K562 (cell line): ENCODE data around the gene MAPRE2. TPM values are rescaled to one million over a fixed set of nuclear protein-coding genes. Genes with fewer than 3 reads are reported as not detected.

ENCODE experiments used
- ATAC-seq: fragments of 200-7000 bp; cut with Tn5 transposase; 3 replicates; pipeline ENCODE4 v1.9.1; 2020; ENCODE audit warnings: moderate library complexity
- BruUV-seq: library from RNA; stranded (reverse); fragments of 400-500 nt; replicated peaks from 2 replicates; lab custom pipeline; 2021; lab: Mats Ljungman, UMichigan
- CTCF ChIA-PET: fragments of 300-600 bp; formaldehyde crosslinking; extraction: SDS; loops from one replicate; lab custom pipeline; 2021; ENCODE audit warnings: low intra/inter-chr PET ratio; lab: Yijun Ruan, JAX
- POLR2A ChIA-PET: fragments of 300-600, 350-650 bp; sonication (Branson Sonifier 250); formaldehyde crosslinking; extraction: SDS; loops from one replicate; lab custom pipeline; 2021; ENCODE audit warnings: antibody characterized with exemption, inconsistent platforms; lab: Yijun Ruan, JAX
- DNase-seq, 4 experiments: peaks; one replicate each; pipeline versions ENCODE4 v3.0.0 to v3.0.0-alpha.2; 2011 to 2018; ENCODE audit warnings: low spot score in 3 of 4, mixed read lengths in 3 of 4; ENCODE audit errors: extremely low read depth in 1 of 4
- FAIRE-seq: peaks from 2 replicates; lab custom pipeline; 2011; peaks lifted over from hg19 to GRCh38; lab: Jason Lieb, UNC
- H2AFZ ChIP-seq: 2 replicates; pipeline ENCODE4 v1.6.0; 2011; ENCODE audit warnings: low read depth, low read length, control low read depth, inconsistent platforms
- H3K27ac ChIP-seq: fragments of 200-600 bp; 3 replicates; pipeline ENCODE4 v1.8.0; 2011; ENCODE audit warnings: low read depth, mild to moderate bottlenecking, control low read depth, inconsistent platforms, low read length, moderate library complexity, mixed read lengths; ENCODE audit errors: extremely low read depth
- H3K27me3 ChIP-seq, 2 experiments: fragments of 300-600 bp in 1 of 2; 2 replicates in 1 of 2; 3 replicates in 1 of 2; pipeline versions ENCODE4 v1.6.0 to v1.8.0; 2011; ENCODE audit warnings: inconsistent platforms in 2 of 2, low read length in 2 of 2, mild to moderate bottlenecking in 1 of 2, mixed read lengths in 1 of 2, moderate library complexity in 1 of 2; ENCODE audit not compliant: control insufficient read depth in 2 of 2, insufficient read depth in 2 of 2
- H3K36me3 ChIP-seq: fragments of 300-600 bp; 3 replicates; pipeline ENCODE4 v1.8.0; 2011; ENCODE audit warnings: mild to moderate bottlenecking, low read length, inconsistent platforms; ENCODE audit not compliant: control insufficient read depth, insufficient read depth
- H3K4me1 ChIP-seq, 2 experiments: fragments of 200-600 bp in 1 of 2; replicated peaks in 1 of 2; 2 replicates in 1 of 2; 3 replicates in 1 of 2; pipeline versions ENCODE4 v1.5.1 to v1.8.0; 2011; ENCODE audit warnings: inconsistent platforms in 2 of 2, low read length in 2 of 2, mild to moderate bottlenecking in 1 of 2, mixed read lengths in 1 of 2, moderate library complexity in 1 of 2; ENCODE audit not compliant: control insufficient read depth in 2 of 2, insufficient read depth in 2 of 2
- H3K4me2 ChIP-seq: 2 replicates; pipeline ENCODE4 v1.6.1; 2011; ENCODE audit warnings: low read length, control low read depth, inconsistent platforms, mixed read lengths; ENCODE audit not compliant: insufficient read depth
- H3K4me3 ChIP-seq: fragments of 200-600 bp; sonication (generic), shearing (Covaris generic); 2 replicates; pipeline ENCODE4 v1.5.1; 2016; ENCODE audit warnings: control low read depth, inconsistent platforms
- H3K79me2 ChIP-seq: fragments of 200-600 bp; 3 replicates; pipeline ENCODE4 v1.8.0; 2011; ENCODE audit warnings: low read length, inconsistent platforms; ENCODE audit not compliant: control insufficient read depth, insufficient read depth
- H3K9ac ChIP-seq, 2 experiments: 2 replicates each; pipeline versions ENCODE4 v1.6.0 to v1.6.1; 2011; ENCODE audit warnings: low read depth in 2 of 2, low read length in 2 of 2, control low read depth in 1 of 2, inconsistent platforms in 1 of 2, mild to moderate bottlenecking in 1 of 2, mixed read lengths in 1 of 2; ENCODE audit not compliant: insufficient read depth in 1 of 2
- H3K9me1 ChIP-seq: one replicate; pipeline ENCODE4 v1.6.0; 2011; ENCODE audit warnings: inconsistent platforms, mild to moderate bottlenecking, low read length, moderate library complexity; ENCODE audit not compliant: control insufficient read depth, insufficient read depth
- H3K9me3 ChIP-seq: replicated peaks from 2 replicates; pipeline ENCODE4 v1.5.1; 2011; ENCODE audit warnings: low read depth, low read length, inconsistent platforms; ENCODE audit not compliant: control insufficient read depth, insufficient read depth
- H4K20me1 ChIP-seq: replicated peaks from 2 replicates; pipeline ENCODE4 v1.6.1; 2011; ENCODE audit warnings: low read length, inconsistent platforms, mixed read lengths; ENCODE audit not compliant: control insufficient read depth, insufficient read depth
- ARHGAP35 ChIP-seq: fragments of 450-650 bp; IDR thresholded peaks from 2 replicates; pipeline ENCODE4 v1.6.1; 2018; ENCODE audit not compliant: partially characterized antibody
- CHD4 ChIP-seq: fragments of 200-600 bp; sonication (generic); IDR thresholded peaks from 3 replicates; pipeline ENCODE4 v1.6.1; 2012; ENCODE audit warnings: low read depth, mild to moderate bottlenecking, mixed read lengths, low read length, inconsistent platforms; ENCODE audit not compliant: insufficient read depth, insufficient replicate concordance, poor library complexity, severe bottlenecking
- HDAC3 ChIP-seq: fragments of 450-650 bp; IDR thresholded peaks from 2 replicates; pipeline ENCODE4 v1.6.1; 2018; ENCODE audit warnings: borderline replicate concordance, mild to moderate bottlenecking, moderate library complexity; ENCODE audit not compliant: partially characterized antibody
- HDAC8 ChIP-seq: fragments of 450-650 bp; IDR thresholded peaks from 2 replicates; pipeline ENCODE4 v1.6.1; 2016; ENCODE audit warnings: mild to moderate bottlenecking, missing genetic modification characterization, moderate library complexity, missing compliant biosample characterization
- IFI16 ChIP-seq: fragments of 250-450 bp; sonication (Bioruptor Pico); IDR thresholded peaks from 2 replicates; pipeline ENCODE4 v2.1.2; 2022; ENCODE audit warnings: mild to moderate bottlenecking, inconsistent platforms
- KDM1A ChIP-seq, 2 experiments: fragments of 450-650 bp; IDR thresholded peaks; 2 replicates each; pipeline ENCODE4 v1.6.1; 2016; ENCODE audit warnings: mild to moderate bottlenecking in 2 of 2
- L3MBTL2 ChIP-seq: fragments of 450-650 bp; IDR thresholded peaks from 2 replicates; pipeline ENCODE4 v1.6.1; 2016; ENCODE audit warnings: mild to moderate bottlenecking, moderate library complexity
- NUFIP1 ChIP-seq: fragments of 450-650 bp; IDR thresholded peaks from 2 replicates; pipeline ENCODE4 v1.6.1; 2018; ENCODE audit not compliant: partially characterized antibody
- ZNF24 ChIP-seq: fragments of 450-650 bp; IDR thresholded peaks from 2 replicates; pipeline ENCODE4 v1.6.1; 2016
- WGBS: fragments of 100-300 bp; shearing (Covaris generic); methylation state at CpG from one replicate; pipeline ENCODE4 v1.1.6; 2016; ENCODE audit warnings: low coverage, mixed read lengths; ENCODE audit not compliant: insufficient coverage; ENCODE audit errors: missing lambda C conversion rate; 5-methylcytosine and 5-hydroxymethylcytosine counted together
- in situ Hi-C: fragments of 300-500 bp; cut with MboI; formaldehyde crosslinking; loops from 4 replicates; pipeline ENCODE4 v1.15.0; 2018; ENCODE audit warnings: inconsistent platforms, mixed read lengths
- intact Hi-C: fragments of 100-400 bp; cut with micrococcal nuclease; formaldehyde crosslinking; loops from 2 replicates; pipeline ENCODE4 v1.14.2; 2022
- polyA plus RNA-seq, 8 experiments: library from polyadenylated mRNA; depleted of rRNA in 4 of 8; stranded (reverse) in 5 of 8; unstranded in 3 of 8; fragments of >200 nt; fragmentation: Nextera tagmentation in 2 of 8; fragmentation: Illumina TruSeq in 1 of 8; extraction: Ambion mirVana in 2 of 8; extraction: Trizol in 1 of 8; gene quantifications; 2 replicates each; pipeline versions ENCODE4 v1.2.1 to v1.2.3, GENCODE V29; 2011 to 2014; ENCODE audit warnings: inconsistent platforms in 1 of 8, missing spikeins in 1 of 8
- total RNA-seq, 7 experiments: library from RNA; depleted of rRNA in 6 of 7; stranded (reverse); fragments of >200 nt in 6 of 7; fragmentation: Illumina TruSeq in 2 of 7; extraction: Trizol in 2 of 7; gene quantifications; 2 replicates each; pipeline versions ENCODE4 v1.2.1 to v1.2.3, GENCODE V29; 2011 to 2021; ENCODE audit warnings: low replicate concordance in 1 of 7
- TF ChIP-seq, protein P1 (sequence below), 2 experiments: fragments of 450-650 bp; conservative IDR thresholded peaks; 2 replicates each; pipeline ENCODE4 v1.6.1; 2017; ENCODE audit warnings: mild to moderate bottlenecking in 2 of 2, moderate library complexity in 2 of 2
- TF ChIP-seq, protein P2 (sequence below), 3 experiments: fragments of 200-800 bp in 1 of 3; fragments of 250-450 bp in 1 of 3; fragments of 450-650 bp in 1 of 3; sonication (Bioruptor Pico) in 1 of 3; sonication (Bioruptor generic) in 1 of 3; formaldehyde crosslinking in 1 of 3; IDR thresholded peaks; 2 replicates each; pipeline versions ENCODE4 v1.6.1 to v1.8.0; 2016 to 2022; ENCODE audit warnings: mild to moderate bottlenecking in 2 of 3, missing genetic modification characterization in 2 of 3, missing compliant biosample characterization in 1 of 3, moderate library complexity in 1 of 3
- TF ChIP-seq, protein P3 (sequence below): sonication (generic); formaldehyde crosslinking; IDR thresholded peaks from 2 replicates; pipeline ENCODE4 v1.8.1; 2023; ENCODE audit warnings: mild to moderate bottlenecking, missing genetic modification reagents

MAPRE2 gene
- total and polyA plus RNA-seq, 9 of the 15 experiments (the other 6 are each of a cell fraction or from before 2014, with no cell fraction given) = 32.3 to 70.7 (median 40.7) TPM

DNA sequence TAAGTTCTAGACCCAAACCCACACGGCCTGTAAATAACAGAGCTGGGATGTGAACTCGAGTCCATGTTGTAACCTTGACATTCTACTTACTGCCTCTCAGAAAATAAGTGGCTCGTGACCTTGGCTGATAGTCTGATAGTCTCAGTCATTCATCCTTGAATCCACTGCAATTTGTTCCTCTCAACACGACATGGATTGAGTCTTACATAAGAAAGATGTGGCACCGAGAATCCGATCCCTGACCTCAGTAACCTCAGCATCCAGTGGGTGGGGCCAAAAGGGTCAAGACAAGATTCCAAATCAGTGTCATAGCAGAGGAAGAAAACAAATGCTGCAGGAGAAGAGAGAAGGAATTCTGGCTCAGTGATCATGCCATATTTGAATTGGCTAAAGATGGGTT lies 97.6 kb downstream of the MAPRE2 start:
- Histone ChIP-seq H4K20me1 (no peaks in the 10 kb centered on the region), H3K4me3 (no peak overlapping the region), H3K27ac (no peak overlapping the region), H3K79me2 (no peaks in the 10 kb centered on the region), H3K36me3 (peaks cover 21% of the 10 kb centered on the region; the same call in 1 of the 3 replicates), H3K9me3 (no peaks in the 10 kb centered on the region), H3K27me3 (no peaks in the 10 kb centered on the region), H3K4me1 (peaks cover 29 to 41% of the 10 kb centered on the region in 2 experiments), H3K9me1 (no peaks in the 10 kb centered on the region), H3K9ac (no peak overlapping the region), H3K4me2 (no peak overlapping the region), H2AFZ (no peak overlapping the region)
- ChIA-PET CTCF (no interaction called here), POLR2A (interaction anchor here (1.2 to 2.5 kb wide), 3 partner anchors 12 to 97 kb away, joined by 3 to 8 read pairs (median 4); partner anchors contain the start of gene MAPRE2)
- BruUV-seq = no TSS peak
- 51% methylated on average over 6 of the region's 6 CpGs for WGBS
- FAIRE-seq = no peak
- TF ChIP-seq NUFIP1 (no peak), KDM1A (IDR thresholded peaks at IDR 0.05) (no peak), CHD4 (no peak), ARHGAP35 (no peak), ZNF24 (no peak), IFI16 (CRISPR knock-in tag) (no peak), HDAC8 (tag) (no peak), L3MBTL2 (no peak), HDAC3 (no peak)
- TF ChIP-seq, protein P1, sequence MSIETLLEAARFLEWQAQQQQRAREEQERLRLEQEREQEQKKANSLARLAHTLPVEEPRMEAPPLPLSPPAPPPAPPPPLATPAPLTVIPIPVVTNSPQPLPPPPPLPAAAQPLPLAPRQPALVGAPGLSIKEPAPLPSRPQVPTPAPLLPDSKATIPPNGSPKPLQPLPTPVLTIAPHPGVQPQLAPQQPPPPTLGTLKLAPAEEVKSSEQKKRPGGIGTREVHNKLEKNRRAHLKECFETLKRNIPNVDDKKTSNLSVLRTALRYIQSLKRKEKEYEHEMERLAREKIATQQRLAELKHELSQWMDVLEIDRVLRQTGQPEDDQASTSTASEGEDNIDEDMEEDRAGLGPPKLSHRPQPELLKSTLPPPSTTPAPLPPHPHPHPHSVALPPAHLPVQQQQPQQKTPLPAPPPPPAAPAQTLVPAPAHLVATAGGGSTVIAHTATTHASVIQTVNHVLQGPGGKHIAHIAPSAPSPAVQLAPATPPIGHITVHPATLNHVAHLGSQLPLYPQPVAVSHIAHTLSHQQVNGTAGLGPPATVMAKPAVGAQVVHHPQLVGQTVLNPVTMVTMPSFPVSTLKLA (conservative IDR thresholded peaks at IDR 0.05) = no peak
- TF ChIP-seq, protein P2, sequence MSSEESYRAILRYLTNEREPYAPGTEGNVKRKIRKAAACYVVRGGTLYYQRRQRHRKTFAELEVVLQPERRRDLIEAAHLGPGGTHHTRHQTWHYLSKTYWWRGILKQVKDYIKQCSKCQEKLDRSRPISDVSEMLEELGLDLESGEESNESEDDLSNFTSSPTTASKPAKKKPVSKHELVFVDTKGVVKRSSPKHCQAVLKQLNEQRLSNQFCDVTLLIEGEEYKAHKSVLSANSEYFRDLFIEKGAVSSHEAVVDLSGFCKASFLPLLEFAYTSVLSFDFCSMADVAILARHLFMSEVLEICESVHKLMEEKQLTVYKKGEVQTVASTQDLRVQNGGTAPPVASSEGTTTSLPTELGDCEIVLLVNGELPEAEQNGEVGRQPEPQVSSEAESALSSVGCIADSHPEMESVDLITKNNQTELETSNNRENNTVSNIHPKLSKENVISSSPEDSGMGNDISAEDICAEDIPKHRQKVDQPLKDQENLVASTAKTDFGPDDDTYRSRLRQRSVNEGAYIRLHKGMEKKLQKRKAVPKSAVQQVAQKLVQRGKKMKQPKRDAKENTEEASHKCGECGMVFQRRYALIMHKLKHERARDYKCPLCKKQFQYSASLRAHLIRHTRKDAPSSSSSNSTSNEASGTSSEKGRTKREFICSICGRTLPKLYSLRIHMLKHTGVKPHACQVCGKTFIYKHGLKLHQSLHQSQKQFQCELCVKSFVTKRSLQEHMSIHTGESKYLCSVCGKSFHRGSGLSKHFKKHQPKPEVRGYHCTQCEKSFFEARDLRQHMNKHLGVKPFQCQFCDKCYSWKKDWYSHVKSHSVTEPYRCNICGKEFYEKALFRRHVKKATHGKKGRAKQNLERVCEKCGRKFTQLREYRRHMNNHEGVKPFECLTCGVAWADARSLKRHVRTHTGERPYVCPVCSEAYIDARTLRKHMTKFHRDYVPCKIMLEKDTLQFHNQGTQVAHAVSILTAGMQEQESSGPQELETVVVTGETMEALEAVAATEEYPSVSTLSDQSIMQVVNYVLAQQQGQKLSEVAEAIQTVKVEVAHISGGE (CRISPR knock-in tag; IDR thresholded peaks at IDR 0.05) = no peak
- TF ChIP-seq, protein P3, sequence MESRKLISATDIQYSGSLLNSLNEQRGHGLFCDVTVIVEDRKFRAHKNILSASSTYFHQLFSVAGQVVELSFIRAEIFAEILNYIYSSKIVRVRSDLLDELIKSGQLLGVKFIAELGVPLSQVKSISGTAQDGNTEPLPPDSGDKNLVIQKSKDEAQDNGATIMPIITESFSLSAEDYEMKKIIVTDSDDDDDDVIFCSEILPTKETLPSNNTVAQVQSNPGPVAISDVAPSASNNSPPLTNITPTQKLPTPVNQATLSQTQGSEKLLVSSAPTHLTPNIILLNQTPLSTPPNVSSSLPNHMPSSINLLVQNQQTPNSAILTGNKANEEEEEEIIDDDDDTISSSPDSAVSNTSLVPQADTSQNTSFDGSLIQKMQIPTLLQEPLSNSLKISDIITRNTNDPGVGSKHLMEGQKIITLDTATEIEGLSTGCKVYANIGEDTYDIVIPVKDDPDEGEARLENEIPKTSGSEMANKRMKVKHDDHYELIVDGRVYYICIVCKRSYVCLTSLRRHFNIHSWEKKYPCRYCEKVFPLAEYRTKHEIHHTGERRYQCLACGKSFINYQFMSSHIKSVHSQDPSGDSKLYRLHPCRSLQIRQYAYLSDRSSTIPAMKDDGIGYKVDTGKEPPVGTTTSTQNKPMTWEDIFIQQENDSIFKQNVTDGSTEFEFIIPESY (CRISPR knock-in tag) = no peak
- in situ Hi-C loops (no loop called here), intact Hi-C loops (loop anchor here (5.0 kb wide), 1 partner anchor 96 kb away; the partner anchor contains the start of gene MAPRE2)
- ATAC-seq = no peak
- DNase-seq = no peak
